ENCODE results near the gene CLCNKB.

GRCh38 chr1:16095447-16095846 is 51.9 kb downstream of the CLCNKB start:
- TF ChIP-seq CTCF (IDR thresholded peaks at IDR 0.05) (no peak), POLR2A (IDR thresholded peaks at IDR 0.05) (no peak)
